ENCODE measurements around the gene PAQR7.

Gene PAQR7

GRCh38 chr1:25888426-25888987 lies 13.0 kb upstream of the PAQR7 start:
- TF ChIP-seq EGR1 (IDR thresholded peaks at IDR 0.05) (no peak), ZBTB7A (IDR thresholded peaks at IDR 0.05; ENCODE audit: low read depth) (no peak), FOXM1 (IDR thresholded peaks at IDR 0.05; ENCODE audit: borderline replicate concordance, low read depth) (no peak), USF1 (IDR thresholded peaks at IDR 0.05) (no peak), EP300 (IDR thresholded peaks at IDR 0.05; ENCODE audit: borderline replicate concordance) (no peak), TCF12 (IDR thresholded peaks at IDR 0.05; ENCODE audit: low read depth) (no peak), MAX (IDR thresholded peaks at IDR 0.05) (no peak), YY1 (IDR thresholded peaks at IDR 0.05; ENCODE audit: low read depth) (no peak), RAD21 (IDR thresholded peaks at IDR 0.05; ENCODE audit: low read depth) (no peak), CEBPB (IDR thresholded peaks at IDR 0.05) (no peak), CREB1 (IDR thresholded peaks at IDR 0.05; ENCODE audit: low read depth) (no peak), TEAD4 (IDR thresholded peaks at IDR 0.05) (no peak), TAF1 (IDR thresholded peaks at IDR 0.05; ENCODE audit: low read depth) (no peak)

- TF ChIP-seq YY1 (IDR thresholded peaks at IDR 0.05; ENCODE audit: low read depth) (no peak), CREB1 (IDR thresholded peaks at IDR 0.05; ENCODE audit: low read depth) (no peak), REST (IDR thresholded peaks at IDR 0.05; ENCODE audit: low read depth) (no peak), EGR1 (IDR thresholded peaks at IDR 0.05) (no peak), RAD21 (IDR thresholded peaks at IDR 0.05; ENCODE audit: low read depth) (no peak), NFIC (IDR thresholded peaks at IDR 0.05) (no peak), TCF12 (IDR thresholded peaks at IDR 0.05; ENCODE audit: low read depth) (no peak), USF1 (IDR thresholded peaks at IDR 0.05) (no peak), TAF1 (IDR thresholded peaks at IDR 0.05; ENCODE audit: low read depth) (no peak), ZBTB7A (IDR thresholded peaks at IDR 0.05; ENCODE audit: low read depth) (no peak), EP300 (IDR thresholded peaks at IDR 0.05; ENCODE audit: borderline replicate concordance) (no peak), TEAD4 (IDR thresholded peaks at IDR 0.05) (no peak), MAX (IDR thresholded peaks at IDR 0.05) (no peak), CEBPB (IDR thresholded peaks at IDR 0.05) (no peak), FOXM1 (IDR thresholded peaks at IDR 0.05; ENCODE audit: borderline replicate concordance, low read depth) (no peak)
Observed at GRCh38 chr1:25885602-25886001, 10.1 kb upstream of the PAQR7 start.

GRCh38 chr1:25881266-25881665 lies 5.8 kb upstream of the PAQR7 start:
- TF ChIP-seq CREB1 (IDR thresholded peaks at IDR 0.05; ENCODE audit: low read depth): no peak
- TF ChIP-seq CEBPB (IDR thresholded peaks at IDR 0.05): no peak
- no peak for TF ChIP-seq FOXM1 (IDR thresholded peaks at IDR 0.05; ENCODE audit: borderline replicate concordance, low read depth)
- no peak for TF ChIP-seq TCF12 (IDR thresholded peaks at IDR 0.05; ENCODE audit: low read depth)
- TF ChIP-seq USF1 (IDR thresholded peaks at IDR 0.05): no peak
- no peak for TF ChIP-seq MAX (IDR thresholded peaks at IDR 0.05)
- TF ChIP-seq ZBTB7A (IDR thresholded peaks at IDR 0.05; ENCODE audit: low read depth): no peak
- no peak for TF ChIP-seq EP300 (IDR thresholded peaks at IDR 0.05; ENCODE audit: borderline replicate concordance)
- no peak for TF ChIP-seq NFIC (IDR thresholded peaks at IDR 0.05)
- no peak for TF ChIP-seq EGR1 (IDR thresholded peaks at IDR 0.05)
- no peak for TF ChIP-seq RAD21 (IDR thresholded peaks at IDR 0.05; ENCODE audit: low read depth)
- TF ChIP-seq REST (IDR thresholded peaks at IDR 0.05; ENCODE audit: low read depth): no peak
- TF ChIP-seq YY1 (IDR thresholded peaks at IDR 0.05; ENCODE audit: low read depth): no peak
- TF ChIP-seq TEAD4 (IDR thresholded peaks at IDR 0.05): no peak
- TF ChIP-seq TAF1 (IDR thresholded peaks at IDR 0.05; ENCODE audit: low read depth): no peak

GRCh38 chr1:25880518-25880917 lies 5.0 kb upstream of the PAQR7 start:
- no peak for TF ChIP-seq ZBTB7A (IDR thresholded peaks at IDR 0.05; ENCODE audit: low read depth)
- TF ChIP-seq CEBPB (IDR thresholded peaks at IDR 0.05): no peak
- no peak for TF ChIP-seq YY1 (IDR thresholded peaks at IDR 0.05; ENCODE audit: low read depth)
- no peak for TF ChIP-seq EP300 (IDR thresholded peaks at IDR 0.05; ENCODE audit: borderline replicate concordance)
- TF ChIP-seq USF1 (IDR thresholded peaks at IDR 0.05): no peak
- TF ChIP-seq FOXM1 (IDR thresholded peaks at IDR 0.05; ENCODE audit: borderline replicate concordance, low read depth): no peak
- no peak for TF ChIP-seq TEAD4 (IDR thresholded peaks at IDR 0.05)
- TF ChIP-seq NFIC (IDR thresholded peaks at IDR 0.05): no peak
